Psoas muscle (tissue), 8 donors: ENCODE measurements around the gene ZAP70. TPM values are rescaled to one million over a fixed set of nuclear protein-coding genes. Genes with fewer than 3 reads are reported as not detected.
"Not testable (repeated sequence)": the region's sequence is repeated elsewhere in the genome, so short reads cannot be mapped to it uniquely, and the experiment has no call there.

Experiments used
- ATAC-seq, 4 donors: fragments of 200-7000 bp; cut with Tn5 transposase; one replicate each; pipeline ENCODE4 v1.9.1; 2020; ENCODE audit warnings: moderate library complexity in 3 of 4, mild to moderate bottlenecking in 2 of 4
- DNase-seq, 2 donors: peaks; one replicate each; pipeline ENCODE4 v3.0.0-alpha.2; 2020
- H3K27ac ChIP-seq: fragments of 200-600 bp; one replicate; pipeline ENCODE4 v1.8.0; 2022
- H3K27me3 ChIP-seq, 3 donors: fragments of 200-600 bp in 1 of 3; one replicate each; pipeline versions ENCODE4 v1.6.1 to v1.8.0; 2013 to 2022; ENCODE audit warnings: low read length in 2 of 3, mild to moderate bottlenecking in 2 of 3, moderate library complexity in 1 of 3; ENCODE audit not compliant: insufficient read depth in 3 of 3
- H3K36me3 ChIP-seq, 2 donors: fragments of 200-600 bp in 1 of 2; one replicate each; pipeline versions ENCODE4 v1.6.1 to v1.8.0; 2013 to 2022; ENCODE audit warnings: low read depth in 1 of 2, mild to moderate bottlenecking in 1 of 2, moderate library complexity in 1 of 2; ENCODE audit not compliant: insufficient read depth in 1 of 2
- H3K4me1 ChIP-seq: fragments of 200-600 bp; one replicate; pipeline ENCODE4 v1.8.0; 2022
- H3K4me3 ChIP-seq: fragments of 200-600 bp; one replicate; pipeline ENCODE4 v1.8.0; 2022; ENCODE audit warnings: mild to moderate bottlenecking
- H3K9me3 ChIP-seq: fragments of 200-600 bp; one replicate; pipeline ENCODE4 v1.8.0; 2022
- WGBS, 3 donors: extraction: QIAGEN DNeasy Blood & Tissue Kit; methylation state at CpG; one replicate each; pipeline versions ENCODE4 v1.1.6 to v1.1.7; 2013; 5-methylcytosine and 5-hydroxymethylcytosine counted together
- intact Hi-C, 2 donors: fragments of 100-400 bp; cut with DNase I; formaldehyde crosslinking; loops; one replicate each; pipeline versions ENCODE4 v1.11.0 to v1.14.2; 2022
- polyA plus RNA-seq, 3 donors: library from polyadenylated mRNA; stranded (reverse); fragments of 200-250 nt; gene quantifications; one replicate each; pipeline ENCODE4 v1.2.3, GENCODE V29; 2013
- total RNA-seq, 4 donors: library from RNA; stranded (reverse); fragmentation: NEBNext Ultra II Directional in 2 of 4; extraction: Animal tissue kit (Norgen Biotek cat#: 25700) in 2 of 4; gene quantifications; one replicate each; pipeline versions ENCODE4 v1.2.1 to v1.2.4, GENCODE V29; 2021 to 2023
- TF ChIP-seq, protein P1 (sequence below): fragments of 200-600 bp; IDR thresholded peaks from one replicate; pipeline ENCODE4 v1.8.0; 2022; ENCODE audit warnings: antibody characterized with exemption
- donor health status: healthy with polysubstance abuse.
- donor health status: DM: no; HTN: no; CAD: no; lungs with moderate emphysema.
- donor health status: Bipolar disorder and iron deficiency.
- donor health status: healthy.
- donor health status: DM: yes; HTN: yes; CAD: no.
- donor health status: DM: no; HTN: no; CAD: no.
- donor health status: DM: no; HTN: no; CAD: no.
- donor health status: DM: yes; HTN: yes; CAD: no.

Gene ZAP70
- total and polyA plus RNA-seq, 7 donors: 0.40 to 1.2 (median 0.74) TPM

DNA sequence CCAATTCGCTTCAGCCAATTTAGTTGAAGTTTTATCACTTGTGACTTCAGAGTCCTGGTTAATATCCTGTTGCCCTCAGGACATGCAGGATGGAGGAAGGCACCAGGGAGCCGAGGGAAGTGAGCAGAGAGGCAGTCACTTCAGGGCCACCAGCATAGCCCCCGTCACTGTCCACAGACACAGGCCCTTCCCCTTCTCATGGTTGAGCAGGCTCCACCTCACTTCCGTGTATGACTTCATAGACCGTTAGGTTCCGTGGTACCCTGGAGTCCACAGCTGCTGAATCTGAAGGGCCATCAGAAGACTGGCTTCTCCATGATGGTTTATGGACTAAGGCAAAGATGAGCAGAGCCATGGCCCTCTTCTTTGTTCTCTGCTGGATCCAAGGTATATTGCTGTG is 43.9 kb upstream of the ZAP70 start, which contains the start of gene C2orf92:
TSS of gene C2orf92 (plus strand) at position 266 of the 400 bp plus-strand sequence. CDS start at position 342, 76 bp downstream.
- no peaks in the 10 kb centered on the region for H3K9me3 ChIP-seq
- no peaks in the 10 kb centered on the region for H3K27me3 ChIP-seq
- WGBS, 3 donors: 87 to 92% (median 90%) methylated on average over 6 of the region's 6 CpGs
- no peaks in the 10 kb centered on the region for H3K36me3 ChIP-seq
- intact Hi-C loops: loop anchor here in 1 of 2 donors (10.0 kb wide), 1 partner anchor 75 kb away; no protein-coding TSS in a partner anchor
- H3K4me3 ChIP-seq: no peak within 1 kb of the TSS
- no peaks in the 10 kb centered on the region for H3K4me1 ChIP-seq
- DNase-seq (no peak), ATAC-seq (no peak)
- no peak within 1 kb of the TSS for H3K27ac ChIP-seq
- TF ChIP-seq, protein P1, sequence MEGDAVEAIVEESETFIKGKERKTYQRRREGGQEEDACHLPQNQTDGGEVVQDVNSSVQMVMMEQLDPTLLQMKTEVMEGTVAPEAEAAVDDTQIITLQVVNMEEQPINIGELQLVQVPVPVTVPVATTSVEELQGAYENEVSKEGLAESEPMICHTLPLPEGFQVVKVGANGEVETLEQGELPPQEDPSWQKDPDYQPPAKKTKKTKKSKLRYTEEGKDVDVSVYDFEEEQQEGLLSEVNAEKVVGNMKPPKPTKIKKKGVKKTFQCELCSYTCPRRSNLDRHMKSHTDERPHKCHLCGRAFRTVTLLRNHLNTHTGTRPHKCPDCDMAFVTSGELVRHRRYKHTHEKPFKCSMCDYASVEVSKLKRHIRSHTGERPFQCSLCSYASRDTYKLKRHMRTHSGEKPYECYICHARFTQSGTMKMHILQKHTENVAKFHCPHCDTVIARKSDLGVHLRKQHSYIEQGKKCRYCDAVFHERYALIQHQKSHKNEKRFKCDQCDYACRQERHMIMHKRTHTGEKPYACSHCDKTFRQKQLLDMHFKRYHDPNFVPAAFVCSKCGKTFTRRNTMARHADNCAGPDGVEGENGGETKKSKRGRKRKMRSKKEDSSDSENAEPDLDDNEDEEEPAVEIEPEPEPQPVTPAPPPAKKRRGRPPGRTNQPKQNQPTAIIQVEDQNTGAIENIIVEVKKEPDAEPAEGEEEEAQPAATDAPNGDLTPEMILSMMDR: no peak

DNA sequence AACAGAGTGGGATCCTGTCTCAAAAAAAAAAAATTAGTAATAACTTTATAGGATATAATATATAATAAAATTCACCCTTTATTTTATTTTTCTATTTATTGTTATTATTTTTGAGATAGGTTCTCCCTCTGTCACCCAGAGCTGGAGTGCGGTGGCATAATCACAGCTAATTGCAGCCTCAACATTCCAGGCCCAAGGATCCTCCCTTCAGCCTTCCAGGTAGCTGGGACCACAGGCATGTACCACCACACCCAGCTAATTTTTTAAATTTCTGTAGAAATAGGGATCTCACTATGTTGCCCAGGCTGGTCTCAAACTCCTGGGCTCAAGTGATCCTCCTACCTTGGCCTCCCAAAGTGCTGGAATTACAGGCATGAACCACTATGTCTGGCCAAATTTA is 42.9 kb upstream of the ZAP70 start:
- Histone ChIP-seq H3K36me3 (no peaks in the 10 kb centered on the region), H3K27ac (no peak overlapping the region), H3K9me3 (no peaks in the 10 kb centered on the region), H3K4me1 (no peaks in the 10 kb centered on the region), H3K27me3 (no peaks in the 10 kb centered on the region), H3K4me3 (no peak overlapping the region)
- TF ChIP-seq, protein P1: no peak
- intact Hi-C loops: no loop called here
- 100% methylated on average over 1 of the region's 1 CpG for WGBS, 3 donors
- no peak for DNase-seq
- ATAC-seq: no peak

DNA sequence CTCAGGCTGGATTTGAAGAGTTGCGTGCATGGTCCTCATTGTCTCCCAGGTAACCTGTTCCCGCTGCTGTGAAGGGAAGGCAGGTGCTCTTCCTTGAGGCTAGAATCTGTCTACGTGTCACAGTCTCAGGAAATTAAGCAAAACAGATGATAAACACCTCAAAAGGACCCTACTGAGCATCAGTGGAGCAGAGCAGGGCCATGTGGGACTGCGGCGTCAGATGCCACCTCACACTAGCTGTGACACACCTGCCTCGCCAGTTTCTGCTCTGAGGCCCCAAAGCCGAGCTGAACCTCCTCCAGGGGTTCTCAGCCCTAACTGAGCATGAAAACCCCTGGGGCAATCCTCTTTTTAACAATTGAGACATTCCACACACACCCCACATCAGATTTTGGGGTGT is 41.9 kb upstream of the ZAP70 start:
- no peak overlapping the region for H3K4me3 ChIP-seq
- WGBS, 3 donors: 95 to 96% (median 96%) methylated on average over 7 of the region's 7 CpGs
- H3K27ac ChIP-seq: no peak overlapping the region
- ATAC-seq (no peak), DNase-seq (no peak)
- intact Hi-C loops: no loop called here
- H3K36me3 ChIP-seq: no peaks in the 10 kb centered on the region
- no peaks in the 10 kb centered on the region for H3K9me3 ChIP-seq
- TF ChIP-seq, protein P1: no peak
- no peaks in the 10 kb centered on the region for H3K27me3 ChIP-seq
- H3K4me1 ChIP-seq: no peaks in the 10 kb centered on the region

DNA sequence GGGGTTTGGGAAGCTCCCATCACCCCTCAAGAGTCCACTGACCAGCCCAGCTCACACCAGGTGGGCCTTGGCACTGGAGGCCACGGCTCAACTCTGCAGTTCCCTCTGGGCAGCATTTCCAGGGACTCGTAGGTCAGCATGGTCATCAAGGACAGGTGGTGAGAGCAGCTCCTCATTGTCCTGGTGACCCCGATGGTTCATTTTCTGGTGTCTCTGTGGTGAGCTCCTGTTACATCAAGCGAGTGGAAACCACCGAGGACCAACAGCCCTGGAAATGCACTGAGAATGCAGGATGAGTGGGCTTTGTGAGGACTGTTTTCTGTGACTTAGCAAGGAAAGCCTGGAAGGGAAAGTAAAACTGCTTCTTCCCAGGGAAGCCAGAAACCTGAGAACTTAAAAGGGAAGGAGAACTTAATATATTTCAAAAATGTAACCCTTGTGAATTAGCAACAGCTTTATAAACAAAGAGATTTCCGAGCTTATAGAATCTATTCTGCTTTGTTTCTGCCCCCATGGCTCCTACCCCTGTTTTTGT is 40.7 kb upstream of the ZAP70 start:
- H3K4me1 ChIP-seq, DNase-seq, intact Hi-C loops, H3K4me3 ChIP-seq, H3K27me3 ChIP-seq, H3K36me3 ChIP-seq, ATAC-seq, H3K27ac ChIP-seq, H3K9me3 ChIP-seq: not testable (repeated sequence)
- 72 to 82% (median 77%) methylated on average over 4 to 6 of the region's 6 CpGs for WGBS, 3 donors

DNA sequence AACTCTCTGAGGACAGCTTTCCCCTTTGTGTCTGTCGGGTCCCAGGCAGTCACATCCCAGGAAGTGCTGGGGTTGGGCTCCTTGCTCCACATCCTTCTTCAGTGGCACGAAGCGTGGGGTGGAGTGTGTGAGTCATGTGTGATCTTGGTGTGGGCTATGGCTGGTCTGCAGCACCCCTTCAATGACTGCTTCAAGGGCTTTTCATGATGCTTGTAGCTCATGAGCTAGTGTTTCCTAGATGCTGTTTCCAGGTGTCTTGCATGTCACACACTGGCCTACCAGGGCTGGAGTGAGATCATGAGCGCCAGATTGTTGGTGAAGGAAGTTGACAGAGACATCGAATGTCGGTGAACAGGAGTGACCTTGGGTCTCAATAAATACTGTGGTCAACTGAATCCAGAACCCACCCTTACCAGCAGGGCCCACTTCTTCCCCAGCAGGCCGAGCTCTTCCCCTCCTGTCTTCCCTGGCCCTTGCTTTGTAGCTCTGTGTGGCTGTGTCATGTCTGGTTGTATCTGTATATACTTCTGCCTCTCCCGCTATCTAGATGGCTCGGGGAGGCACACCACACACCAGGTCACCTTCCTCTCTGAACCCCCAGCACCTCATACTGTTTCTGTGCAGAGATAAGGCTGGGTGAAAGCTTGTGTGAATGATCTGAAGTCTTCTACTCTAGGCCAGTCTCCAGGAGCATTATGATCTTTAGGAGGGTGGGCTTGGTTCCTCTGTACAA is 40.0 kb upstream of the ZAP70 start:
- H3K27ac ChIP-seq: no peak overlapping the region
- ATAC-seq (no peak), DNase-seq (no peak)
- WGBS, 3 donors: 87 to 90% (median 89%) methylated on average over 9 of the region's 9 CpGs
- H3K27me3 ChIP-seq: no peaks in the 10 kb centered on the region
- H3K36me3 ChIP-seq: no peaks in the 10 kb centered on the region
- intact Hi-C loops: no loop called here
- no peak overlapping the region for H3K4me3 ChIP-seq
- TF ChIP-seq, protein P1: no peak
- H3K4me1 ChIP-seq: no peaks in the 10 kb centered on the region
- H3K9me3 ChIP-seq: no peaks in the 10 kb centered on the region
